Measurements from ENCODE around the gene FAM53B.

GRCh38 chr10:124619802-124620490 is 124.2 kb downstream of the FAM53B start:
- TF ChIP-seq CTCF (conservative IDR thresholded peaks at IDR 0.05; ENCODE audit: low read length), result no peak
- TF ChIP-seq EZH2phosphoT487 (IDR thresholded peaks at IDR 0.05; ENCODE audit: borderline replicate concordance, low read depth, low read length), result no peak
